Activated CD4-positive, alpha-beta T cell treated with anti-CD3 and anti-CD28 coated beads, Interleukin-2, amount 50 U/mL, for 24 hours (primary cell): ENCODE results near the gene USF1.
"Not testable (repeated sequence)": the region's sequence is repeated elsewhere in the genome, so short reads cannot be mapped to it uniquely, and the experiment has no call there.

Experiments used
- DNase-seq, 2 donors: peaks; one replicate each; pipeline ENCODE4 v3.0.0-alpha.2; 2020; ENCODE audit warnings: low read depth in 1 of 2, low spot score in 1 of 2

The USF1 gene

GRCh38 chr1:161019751-161020495 is 25.9 kb downstream of the USF1 start:
- no peak for DNase-seq

GRCh38 chr1:161019111-161019660 is 26.6 kb downstream of the USF1 start:
- not testable (repeated sequence) for DNase-seq

GRCh38 chr1:161018631-161018930 is 27.2 kb downstream of the USF1 start:
- no peak for DNase-seq

GRCh38 chr1:161017756-161018630 is 27.8 kb downstream of the USF1 start:
- DNase-seq = no peak

- DNase-seq = not testable (repeated sequence)
Measured at GRCh38 chr1:161017181-161017580, 28.6 kb downstream of the USF1 start.

- DNase-seq = not testable (repeated sequence)
Measured at GRCh38 chr1:161016683-161017082, 29.1 kb downstream of the USF1 start.

GRCh38 chr1:161013488-161014230 is 32.1 kb downstream of the USF1 start:
- DNase-seq = peak in 1 of 2 donors; percentile 43

GRCh38 chr1:161013131-161013487 is 32.7 kb downstream of the USF1 start:
- DNase-seq = no peak

- no peak for DNase-seq
Measured at GRCh38 chr1:161012420-161012819, 33.4 kb downstream of the USF1 start.

- DNase-seq = no peak
Measured at GRCh38 chr1:161009602-161010211, 36.1 kb downstream of the USF1 start.

- DNase-seq = no peak
Measured at GRCh38 chr1:161008869-161009510, 36.8 kb downstream of the USF1 start.

GRCh38 chr1:161007369-161007768 is 38.4 kb downstream of the USF1 start:
- no peak for DNase-seq

GRCh38 chr1:161006563-161006962 is 39.2 kb downstream of the USF1 start:
- DNase-seq = no peak

GRCh38 chr1:161001525-161001924 is 44.3 kb downstream of the USF1 start:
- DNase-seq = no peak

- no peak for DNase-seq
Measured at GRCh38 chr1:161000736-161001480, 44.9 kb downstream of the USF1 start.

- DNase-seq = no peak
Measured at GRCh38 chr1:160999376-160999775, 46.4 kb downstream of the USF1 start.

- peak in 1 of 2 donors; percentile 37 for DNase-seq
Measured at GRCh38 chr1:160997323-160998038, 48.3 kb downstream of the USF1 start.

- no peak for DNase-seq
Measured at GRCh38 chr1:160996178-160996577, 49.6 kb downstream of the USF1 start.

- no peak for DNase-seq
Measured at GRCh38 chr1:160993544-160994193, 52.1 kb downstream of the USF1 start.
